ENCODE data around the gene ARF4.

DNA sequence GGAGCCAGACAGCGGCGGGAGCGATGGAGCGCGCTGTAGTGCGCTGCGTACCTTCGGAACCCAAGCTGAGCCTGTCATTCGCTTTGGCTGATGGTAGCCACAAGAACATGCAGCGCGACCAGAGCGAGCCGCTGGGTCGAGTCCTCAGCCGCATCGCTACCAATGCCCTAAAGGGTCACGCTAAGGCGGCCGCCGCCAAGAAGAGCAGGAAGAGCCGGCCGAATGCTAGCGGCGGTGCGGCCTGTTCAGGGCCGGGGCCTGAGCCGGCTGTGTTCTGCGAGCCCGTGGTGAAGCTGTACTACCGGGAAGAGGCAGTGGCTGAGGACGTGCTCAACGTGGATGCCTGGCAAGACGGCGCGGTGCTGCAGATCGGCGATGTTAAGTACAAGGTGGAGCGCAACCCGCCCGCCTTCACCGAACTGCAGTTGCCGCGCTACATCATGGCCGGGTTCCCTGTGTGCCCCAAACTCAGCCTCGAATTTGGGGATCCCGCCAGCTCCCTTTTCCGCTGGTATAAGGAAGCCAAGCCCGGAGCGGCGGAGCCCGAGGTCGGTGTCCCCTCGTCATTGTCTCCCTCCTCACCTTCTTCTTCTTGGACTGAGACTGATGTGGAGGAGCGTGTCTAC lies 40.6 kb downstream of the ARF4 start:
- no peak for TF ChIP-seq POLR2AphosphoS5 (IDR thresholded peaks at IDR 0.05; ENCODE audit: borderline replicate concordance, low read depth, low read length)
- no peak for TF ChIP-seq EZH2 (IDR thresholded peaks at IDR 0.05)
- no peak for TF ChIP-seq FOXP2 (optimal IDR thresholded peaks at IDR 0.05; ENCODE audit: control extremely low read depth, extremely low read length, insufficient read depth)

Data from SK-N-MC (cell line).